Measurements from ENCODE around the gene OTUD4.
"Not testable (repeated sequence)": the region's sequence is repeated elsewhere in the genome, so short reads cannot be mapped to it uniquely, and the experiment has no call there.

Gene OTUD4

DNA sequence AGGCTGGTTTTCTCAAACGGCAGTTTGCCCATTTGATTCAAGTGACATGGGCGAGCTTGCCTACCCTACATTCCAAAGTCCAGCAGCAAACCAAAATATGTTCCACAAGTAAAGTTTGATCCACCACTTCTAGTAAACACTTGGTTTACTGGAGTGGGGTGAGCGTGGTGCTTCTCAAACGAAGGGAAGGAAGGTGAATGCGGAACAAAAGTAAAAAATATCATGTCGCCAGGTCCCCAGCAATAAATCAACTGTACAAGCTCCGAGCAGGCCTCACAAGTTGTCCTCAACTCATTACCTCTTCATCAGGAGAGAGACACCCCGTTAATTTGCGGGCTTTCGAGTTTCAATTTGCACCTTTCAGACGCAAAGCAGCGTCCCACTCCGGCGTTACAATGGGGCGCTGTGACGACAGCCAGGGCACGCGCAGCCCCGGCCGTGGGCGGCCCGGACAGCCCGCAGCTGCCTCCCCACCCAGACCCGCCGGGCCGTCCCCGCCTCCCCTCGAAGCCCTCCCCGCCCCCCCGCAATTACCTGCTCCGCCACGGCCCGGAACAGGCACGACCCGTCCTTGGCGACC, 1.0 kb downstream of the OTUD4 start:
- DNase-seq (ENCODE audit: low read depth) = peak; percentile 70

DNA sequence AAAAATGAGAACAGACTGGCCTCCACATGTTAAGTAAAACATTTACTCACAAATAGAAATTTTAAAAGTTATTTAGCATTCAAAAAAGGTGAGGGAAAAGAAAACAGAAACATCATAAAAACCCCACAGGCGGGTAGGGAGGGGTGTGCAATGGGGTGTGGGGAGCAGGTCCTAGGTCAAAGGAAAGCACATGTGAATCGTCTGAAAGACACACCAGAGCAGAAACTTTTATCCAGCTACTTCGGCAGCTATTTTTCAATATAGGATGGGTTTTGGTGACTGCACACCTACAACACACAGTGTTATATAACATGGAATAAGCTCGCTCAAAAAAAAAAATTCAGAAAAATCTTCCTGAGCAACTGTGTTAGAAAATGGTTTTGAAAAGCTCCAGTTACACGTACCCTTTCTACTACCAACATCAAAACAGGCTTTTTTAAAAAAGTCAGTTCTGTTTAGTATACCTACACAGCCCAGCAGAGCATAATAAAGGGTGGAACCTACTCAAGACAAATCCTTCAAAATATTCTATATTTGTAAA, 1.6 kb downstream of the OTUD4 start:
- no peak for DNase-seq (ENCODE audit: low read depth)

DNA sequence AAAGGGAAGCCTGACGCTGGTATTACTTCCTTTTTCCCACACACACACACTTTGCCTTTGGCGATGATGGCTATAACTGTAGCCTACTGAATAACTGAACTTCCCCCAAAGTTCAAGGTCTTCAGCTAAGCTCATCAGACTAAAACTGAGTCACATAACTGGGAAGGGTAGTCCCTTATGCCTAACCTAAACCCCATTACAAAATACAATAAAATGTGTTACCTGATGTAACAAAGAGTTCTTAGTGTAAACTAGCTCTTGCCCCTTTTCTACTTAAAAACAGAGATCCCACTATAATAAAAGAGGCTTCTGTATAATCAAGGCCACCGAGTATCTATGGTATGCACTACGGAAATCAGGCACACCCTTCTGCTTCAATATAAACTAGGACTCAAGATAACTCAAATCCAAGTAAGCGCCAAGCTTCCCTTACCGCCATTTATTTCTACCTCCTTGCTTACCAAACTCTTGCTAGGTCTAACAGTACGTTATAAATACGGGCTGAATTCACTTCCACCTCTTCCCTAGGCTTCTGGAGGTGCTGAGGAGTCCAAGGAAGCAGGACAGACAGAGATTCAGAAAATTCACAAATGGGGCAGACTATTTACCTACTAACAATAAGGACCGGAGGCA, 2.4 kb downstream of the OTUD4 start:
- no peak for DNase-seq (ENCODE audit: low read depth)

DNA sequence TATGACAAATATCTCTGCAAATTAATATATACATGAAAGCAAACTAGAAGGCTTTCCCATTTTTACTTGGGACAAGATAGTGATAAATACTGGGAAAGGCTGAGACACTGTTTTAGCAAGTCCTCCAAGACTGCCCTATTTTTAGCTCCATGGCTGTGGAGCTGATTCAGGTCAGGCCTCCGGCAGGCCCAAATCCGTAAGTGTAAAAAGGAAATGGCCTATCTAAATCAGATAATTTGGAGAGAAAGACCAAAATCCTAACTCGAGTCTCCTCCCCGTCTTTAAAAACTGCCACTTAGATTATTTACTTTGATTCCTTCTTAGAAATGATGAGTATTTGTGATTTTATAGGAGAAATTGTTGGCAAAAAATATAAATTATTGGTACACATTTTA, 2.9 kb downstream of the OTUD4 start:
- no peak for DNase-seq (ENCODE audit: low read depth)

DNA sequence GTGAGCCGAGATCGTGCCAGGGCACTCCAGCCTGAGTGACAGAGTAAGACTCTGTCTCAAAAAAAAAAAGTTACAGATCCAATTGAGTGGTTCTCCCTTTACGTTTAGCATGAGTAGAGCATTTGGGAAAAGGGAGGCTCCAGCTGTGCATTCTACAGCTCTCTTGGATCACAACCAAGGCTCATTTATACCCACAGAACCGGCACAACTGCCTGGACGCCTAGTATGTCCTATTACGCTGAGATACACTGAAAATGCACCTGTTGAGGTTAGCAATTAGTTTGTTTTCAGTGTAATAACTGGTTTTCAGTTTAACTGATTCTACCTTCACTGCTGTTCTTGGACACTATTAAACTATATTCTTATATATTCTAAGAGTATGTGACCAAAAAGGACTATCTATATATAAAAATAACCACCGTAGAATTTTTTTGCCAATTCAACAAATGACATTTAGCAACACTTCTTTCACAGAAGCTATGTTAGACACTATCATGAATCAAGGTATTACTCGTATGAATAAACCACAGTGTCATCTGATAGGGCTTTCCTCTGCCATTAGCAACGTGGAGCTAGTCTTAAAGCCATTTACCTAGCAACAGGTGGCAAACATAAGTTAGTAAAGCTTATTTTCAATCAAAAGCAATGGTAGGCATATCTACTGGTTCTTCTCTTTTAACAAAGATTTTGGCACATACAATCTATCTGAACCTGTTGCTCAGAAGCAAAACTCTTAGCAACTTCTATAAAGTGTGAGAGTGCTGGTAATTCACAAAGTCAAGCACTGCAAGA, 3.6 kb downstream of the OTUD4 start:
- no peak for DNase-seq (ENCODE audit: low read depth)

DNA sequence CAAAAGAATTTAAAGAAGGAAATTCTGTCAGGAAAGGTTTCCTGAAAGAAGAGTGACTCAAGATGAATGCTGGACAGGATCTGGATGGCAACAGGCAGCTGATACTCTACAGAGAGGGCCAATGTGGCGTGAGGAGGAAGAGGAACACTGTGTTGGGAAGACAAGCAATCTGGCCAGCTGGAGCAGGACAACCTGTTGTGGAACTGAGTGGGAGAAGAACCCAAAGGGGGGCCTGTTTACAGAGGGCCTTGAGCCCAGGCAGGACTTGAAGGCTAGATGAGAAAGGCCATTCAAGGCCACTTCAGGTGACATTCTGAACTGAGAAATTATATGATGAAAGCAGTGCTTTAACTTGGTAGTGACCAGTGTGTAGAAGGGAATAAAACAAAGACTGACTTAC, 8.5 kb downstream of the OTUD4 start:
- no peak for DNase-seq (ENCODE audit: low read depth)

DNA sequence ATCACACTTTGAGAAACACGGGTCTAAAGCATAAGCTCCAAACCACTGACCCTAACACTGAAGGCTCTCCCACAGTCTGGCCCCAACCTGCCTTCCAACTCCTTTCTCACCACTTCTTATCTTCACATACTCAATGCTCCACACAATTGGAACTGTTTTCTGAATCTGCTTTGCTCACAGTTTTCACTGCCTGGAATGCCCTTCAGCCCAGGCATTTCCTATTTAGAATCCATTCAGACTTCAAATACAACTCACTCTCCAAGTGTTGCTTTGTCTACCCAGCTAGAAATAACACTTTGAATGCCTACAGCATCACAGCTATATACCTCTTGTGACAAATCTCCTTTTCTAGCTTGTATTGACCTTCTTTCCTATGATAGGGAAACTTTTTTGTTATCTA, 10.2 kb downstream of the OTUD4 start:
- no peak for DNase-seq (ENCODE audit: low read depth)

DNA sequence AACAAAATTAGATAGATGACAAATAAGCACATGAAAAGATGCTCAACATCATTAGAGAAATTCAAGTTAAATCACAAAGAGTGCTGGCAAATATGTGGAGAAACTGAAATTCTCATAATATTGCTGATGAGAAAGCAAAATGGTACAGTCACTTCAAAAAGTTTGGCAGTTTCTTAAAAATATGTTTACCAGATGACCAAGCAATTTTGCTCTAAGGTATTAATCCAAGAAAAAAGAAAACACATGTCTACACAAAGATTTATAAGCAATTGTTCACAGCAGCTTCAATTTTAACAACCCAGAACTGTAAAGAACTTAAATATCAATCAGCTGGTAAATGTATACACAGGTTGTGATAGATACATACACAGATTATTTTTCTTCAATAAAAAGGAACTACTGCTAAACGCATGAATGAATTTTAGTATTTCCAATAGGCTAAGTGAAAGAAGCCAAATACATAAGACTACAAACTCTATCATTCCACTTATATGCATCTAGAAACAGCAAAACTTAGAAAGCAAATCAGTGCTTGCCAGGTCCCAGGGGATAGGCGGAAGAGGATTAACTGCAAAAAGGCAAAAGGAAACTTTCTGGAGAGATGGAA, 11.7 kb downstream of the OTUD4 start:
- DNase-seq (ENCODE audit: low read depth) = no peak

DNA sequence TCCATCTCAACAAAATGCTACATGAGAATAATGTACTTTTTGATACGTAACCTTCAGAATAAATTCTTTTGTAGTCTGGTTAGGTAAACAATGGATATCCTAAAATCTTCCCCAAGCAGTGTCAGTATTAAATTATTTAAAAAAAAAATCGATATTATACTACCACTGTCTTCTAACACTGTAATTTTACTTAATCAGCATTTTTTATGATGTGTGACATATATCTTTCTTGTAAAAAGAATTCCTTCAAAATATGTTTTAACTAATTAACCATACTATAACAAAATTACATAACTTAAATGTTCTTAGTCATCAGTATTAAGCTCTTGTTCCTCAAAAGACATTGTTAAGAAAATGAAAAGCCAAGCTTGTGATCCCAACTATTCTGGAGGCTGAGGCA, 12.5 kb downstream of the OTUD4 start:
- DNase-seq (ENCODE audit: low read depth) = no peak

DNA sequence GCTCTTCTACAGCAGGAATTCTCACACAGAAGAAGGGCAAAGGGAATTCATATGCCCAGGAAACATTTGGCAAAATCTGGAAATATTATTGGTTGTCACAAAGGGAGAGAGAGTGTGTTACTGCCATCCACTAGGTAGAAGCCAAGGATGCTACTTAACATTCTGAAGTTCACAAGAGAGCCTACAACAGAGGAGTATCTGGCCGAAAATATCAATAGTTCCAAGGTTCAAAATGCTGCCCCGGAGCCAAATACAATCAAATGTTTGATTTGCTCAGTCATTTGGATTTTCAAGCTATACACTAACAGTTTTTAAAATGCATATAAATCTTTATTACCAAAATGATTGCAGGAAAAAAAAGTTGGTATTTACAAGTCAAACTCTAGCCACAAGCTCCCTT, 18.8 kb downstream of the OTUD4 start:
- no peak for DNase-seq (ENCODE audit: low read depth)

DNA sequence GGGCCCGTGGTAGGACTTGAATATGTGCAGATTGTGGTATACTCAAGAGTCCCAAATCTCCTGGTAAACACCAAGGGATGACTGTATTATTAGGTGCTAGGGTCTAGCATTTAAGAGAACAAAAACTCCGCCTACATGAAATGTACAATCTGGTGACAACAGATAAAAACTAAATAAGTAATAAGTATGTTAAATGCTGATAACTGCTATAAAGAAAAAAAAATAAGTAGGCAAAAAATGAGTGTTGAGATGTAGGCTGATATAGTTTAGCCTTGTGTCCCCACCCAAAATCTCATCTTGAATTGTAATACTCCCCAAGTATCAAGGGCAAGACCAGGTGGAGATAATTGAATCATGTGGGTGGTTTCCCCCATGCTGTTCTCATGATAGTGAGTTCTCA, 23.4 kb downstream of the OTUD4 start:
- DNase-seq (ENCODE audit: low read depth) = no peak

DNA sequence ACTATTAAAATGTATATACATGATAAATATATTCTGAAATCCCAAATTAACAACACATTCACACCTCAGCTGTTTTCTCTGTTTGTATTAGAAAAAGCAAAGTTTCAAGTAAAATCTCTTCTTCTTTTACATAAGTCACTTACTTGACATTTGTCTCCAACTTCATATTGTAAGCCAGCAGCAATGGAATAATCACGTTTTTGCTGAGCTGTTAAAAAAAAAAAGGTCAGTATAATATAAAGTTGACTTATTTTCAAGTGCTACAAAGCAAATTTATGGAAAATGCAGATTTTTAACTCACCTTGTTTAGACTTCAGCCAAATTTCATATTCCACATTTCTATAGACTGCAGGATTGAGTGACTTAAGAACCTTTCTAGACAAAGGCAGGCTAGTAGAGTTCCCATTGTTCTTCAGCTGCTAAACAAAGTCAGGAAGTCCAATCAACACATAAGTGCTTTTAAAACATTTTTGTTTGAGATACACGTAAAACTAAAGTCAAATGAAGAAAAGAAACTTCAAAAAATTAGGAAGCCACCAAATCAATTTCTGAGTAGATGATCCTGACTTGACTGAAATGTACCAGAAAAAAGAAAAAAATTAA, 25.0 kb downstream of the OTUD4 start:
- no peak for DNase-seq (ENCODE audit: low read depth)

DNA sequence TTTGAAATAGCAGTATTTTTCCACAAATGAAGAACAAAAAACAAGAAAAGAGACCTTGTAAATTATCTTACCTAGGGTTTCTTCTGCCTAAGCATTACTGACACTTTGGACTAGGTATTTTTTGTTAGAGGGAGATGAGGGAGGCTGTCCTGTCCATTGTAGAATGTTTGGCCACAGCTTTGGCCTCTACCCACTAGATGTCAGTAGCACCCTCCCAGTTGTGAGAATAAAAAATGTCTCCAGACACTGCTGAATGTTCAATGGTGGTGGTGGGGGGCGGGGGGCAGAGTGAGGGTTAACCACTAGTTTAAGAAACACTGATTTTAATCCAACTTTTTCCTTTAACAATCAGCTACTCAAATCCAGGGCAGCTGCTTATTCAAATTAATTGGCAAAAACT, 25.8 kb downstream of the OTUD4 start:
- DNase-seq (ENCODE audit: low read depth) = no peak

DNA sequence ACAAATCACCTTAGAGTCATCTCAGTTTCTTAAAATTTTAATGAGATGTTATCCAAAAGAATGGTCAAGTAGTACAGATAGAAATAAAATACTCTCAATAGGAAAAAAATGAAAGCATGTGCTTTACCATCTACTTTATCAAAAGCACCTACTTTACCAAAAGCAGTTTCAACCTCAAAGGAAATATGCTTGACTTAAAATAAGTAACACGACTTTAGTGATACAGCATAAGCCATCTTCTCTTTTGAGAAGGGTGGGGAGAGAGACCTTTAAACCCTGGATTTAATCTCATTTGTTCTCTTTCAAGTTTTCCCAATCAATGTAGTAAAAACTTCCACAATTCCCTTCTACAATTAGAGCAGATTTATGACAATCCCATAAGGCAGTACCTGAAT, 26.5 kb downstream of the OTUD4 start:
- DNase-seq (ENCODE audit: low read depth) = no peak

DNA sequence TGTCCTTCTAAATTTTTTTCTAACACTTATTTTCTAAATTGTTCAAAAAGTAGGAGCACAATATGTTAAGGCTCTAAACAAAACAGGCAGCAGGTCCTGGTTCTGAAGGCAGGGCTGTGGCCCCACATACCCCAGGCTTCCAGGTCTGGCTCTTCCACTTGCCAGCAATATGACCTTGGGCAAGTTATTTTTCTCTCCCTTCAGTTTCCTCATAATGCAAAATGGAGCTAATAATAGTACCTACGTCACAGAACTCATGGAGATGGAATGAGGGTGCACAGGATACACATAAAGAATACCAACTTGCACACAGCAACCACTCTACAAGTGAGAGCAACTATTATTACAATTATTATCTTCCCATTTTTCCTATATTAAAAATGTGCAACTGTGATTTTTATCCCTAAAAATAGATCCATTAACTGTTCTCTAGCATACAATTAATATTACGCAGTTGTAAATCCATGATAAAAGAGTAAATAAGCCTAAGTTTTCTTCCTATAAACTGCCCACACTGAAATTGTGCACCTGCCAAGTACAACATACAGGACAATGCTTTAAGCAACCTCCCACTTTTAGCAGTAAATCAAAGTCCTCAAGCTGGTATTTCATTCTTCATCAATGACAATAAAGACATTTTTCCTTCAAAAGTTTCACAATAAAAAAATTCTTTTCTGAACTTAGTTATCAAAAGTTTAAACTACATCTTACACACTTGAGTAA, 27.0 kb downstream of the OTUD4 start:
- no peak for DNase-seq (ENCODE audit: low read depth)

DNA sequence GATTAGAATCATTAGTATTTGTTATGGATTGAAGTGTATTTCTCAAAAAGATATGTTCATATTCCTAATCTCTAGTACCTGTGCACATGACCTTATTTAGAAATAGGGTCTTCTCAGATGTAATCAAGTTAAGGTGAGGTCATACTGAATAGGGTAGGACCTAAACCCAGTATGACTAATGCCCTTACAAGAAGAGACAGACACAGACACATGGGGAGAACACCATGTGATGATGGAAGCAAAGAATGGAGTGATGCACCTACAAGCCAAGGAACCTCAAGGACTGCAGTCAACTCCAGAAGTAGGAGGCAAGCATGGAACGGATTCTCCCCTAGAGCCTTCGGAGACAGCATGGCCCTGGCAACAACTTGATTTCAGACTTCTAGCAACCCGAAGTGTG, 31.4 kb downstream of the OTUD4 start:
- DNase-seq (ENCODE audit: low read depth) = no peak

DNA sequence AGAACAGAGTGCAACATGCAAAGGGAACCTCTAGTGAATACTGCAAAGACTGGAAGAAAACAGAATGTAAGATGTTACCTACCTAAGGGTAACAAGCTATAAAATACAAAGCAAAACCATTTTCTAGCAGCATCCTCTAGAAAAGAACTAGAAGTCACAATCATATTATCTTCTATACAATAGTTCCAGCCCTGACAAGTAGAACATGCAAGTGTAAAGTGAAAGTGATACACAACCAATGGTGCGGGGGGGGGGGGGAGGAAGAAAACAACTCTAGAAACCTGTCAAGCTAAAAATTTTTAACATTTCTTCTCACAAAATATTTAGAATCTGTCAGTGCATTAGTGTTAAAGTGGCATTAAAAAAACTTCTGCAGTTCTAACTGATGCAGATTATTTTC, 44.2 kb downstream of the OTUD4 start:
- not testable (repeated sequence) for DNase-seq (ENCODE audit: low read depth)

DNA sequence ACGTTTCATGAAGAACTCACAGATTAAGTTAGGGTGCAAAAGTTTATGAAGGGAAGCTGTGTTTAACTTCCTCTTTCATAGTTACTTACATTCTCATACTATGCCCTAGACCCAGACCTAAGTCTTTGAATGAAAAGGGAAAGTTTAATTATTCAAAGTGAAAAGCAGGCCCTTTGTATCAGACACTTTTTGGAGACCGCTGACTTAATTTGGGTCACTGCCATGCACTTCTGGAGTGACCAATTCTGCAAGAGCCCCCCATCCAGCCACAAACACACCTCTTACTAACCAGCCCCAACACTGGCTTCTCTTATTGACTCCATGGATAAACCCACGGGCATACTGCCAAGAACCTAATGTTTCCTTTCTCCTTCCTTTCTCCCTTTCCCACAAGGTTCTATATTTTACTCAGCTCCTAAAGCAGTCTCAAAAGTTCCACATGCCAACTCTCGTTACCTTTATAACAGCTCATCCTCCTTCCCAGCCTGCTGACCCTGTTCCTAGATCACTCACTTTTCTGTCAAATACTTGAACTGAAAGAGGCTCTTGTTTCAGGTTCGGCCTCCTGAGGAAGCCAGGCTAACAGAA, 47.8 kb downstream of the OTUD4 start:
- no peak for DNase-seq (ENCODE audit: low read depth)

DNA sequence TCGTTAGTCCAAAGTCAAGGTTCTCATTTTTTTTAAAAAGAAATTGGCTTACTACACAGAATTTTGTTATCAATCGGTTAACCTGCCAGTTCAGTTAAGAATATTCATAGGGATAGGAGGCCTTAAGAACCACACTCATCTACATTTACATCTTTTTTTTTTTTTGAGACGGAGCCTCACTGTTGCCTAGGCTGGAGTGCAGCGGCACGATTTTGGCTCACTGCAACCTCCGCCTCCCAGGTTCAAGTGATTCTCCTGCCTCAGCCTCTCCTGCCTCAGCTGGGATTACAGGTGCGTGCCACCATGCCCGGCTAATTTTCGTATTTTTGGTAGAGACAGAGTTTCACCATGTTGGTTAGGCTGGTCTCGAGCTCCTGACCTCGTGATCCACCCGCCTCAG, 48.5 kb downstream of the OTUD4 start:
- DNase-seq (ENCODE audit: low read depth) = no peak

DNA sequence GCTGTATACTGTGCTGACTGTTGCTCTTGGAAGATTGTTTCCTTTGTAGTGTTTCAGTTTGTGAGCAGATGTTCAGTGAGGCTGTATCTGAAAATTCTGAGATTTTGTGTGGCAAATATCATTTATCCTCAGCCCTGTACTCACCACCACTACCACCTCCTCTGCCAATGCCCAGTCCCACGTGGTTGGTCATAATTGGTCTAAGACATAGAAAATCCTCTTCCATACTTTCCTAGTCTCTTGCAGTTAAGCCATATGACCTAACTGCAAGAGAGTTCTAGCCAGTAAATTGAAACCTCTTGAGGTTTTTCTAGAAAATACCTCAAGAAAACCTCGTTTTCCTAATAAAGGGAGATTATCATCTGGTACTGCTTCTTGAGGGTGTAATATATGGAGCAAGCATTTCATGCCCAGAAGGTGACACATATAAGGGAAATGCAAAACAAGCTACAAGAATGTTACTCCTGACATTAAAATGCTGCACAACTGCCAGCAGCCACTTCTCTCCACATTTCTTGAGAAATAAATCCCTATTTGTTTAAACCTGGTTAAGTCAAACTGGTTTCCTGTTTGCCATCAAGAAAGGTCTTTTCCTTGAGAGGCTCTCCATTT, 49.5 kb downstream of the OTUD4 start:
- DNase-seq (ENCODE audit: low read depth) = no peak

DNA sequence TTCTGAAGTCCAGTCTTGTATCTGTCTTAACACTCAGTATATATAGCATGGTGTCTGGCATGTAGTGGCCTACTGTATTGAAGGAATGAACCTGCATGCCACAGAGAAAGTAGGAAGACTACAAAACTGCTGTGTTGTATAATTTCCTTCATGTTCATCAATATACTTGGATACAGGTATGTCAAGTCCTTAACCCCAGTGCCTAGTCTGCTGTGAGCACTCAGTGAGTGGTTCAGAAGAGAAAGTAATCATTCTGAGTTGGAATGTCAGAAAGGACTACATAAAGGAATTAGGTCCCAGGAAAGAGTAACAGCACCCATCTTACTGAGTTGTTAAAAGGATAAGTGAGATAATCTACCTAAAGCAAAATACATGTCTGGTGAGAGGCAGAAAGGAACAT, 50.3 kb downstream of the OTUD4 start:
- DNase-seq (ENCODE audit: low read depth) = no peak
